ENCODE results near the gene CGGBP1.

GRCh38 chr3:88028876-88029275 lies 29.9 kb downstream of the CGGBP1 start:
- TF ChIP-seq PATZ1 (CRISPR knock-in tag; IDR thresholded peaks at IDR 0.05; ENCODE audit: borderline replicate concordance): no peak
- no peak for TF ChIP-seq PPARA (CRISPR knock-in tag; IDR thresholded peaks at IDR 0.05; ENCODE audit: borderline replicate concordance)
- no peak for TF ChIP-seq TCF4 (CRISPR knock-in tag; IDR thresholded peaks at IDR 0.05; ENCODE audit: borderline replicate concordance)
- TF ChIP-seq TOX (CRISPR knock-in tag; IDR thresholded peaks at IDR 0.05; ENCODE audit: borderline replicate concordance): no peak
- TF ChIP-seq ARNTL (CRISPR knock-in tag; IDR thresholded peaks at IDR 0.05; ENCODE audit: borderline replicate concordance, low read depth): no peak
- no peak for TF ChIP-seq ESRRG (CRISPR knock-in tag; IDR thresholded peaks at IDR 0.05)
- no peak for TF ChIP-seq CSDC2 (CRISPR knock-in tag; IDR thresholded peaks at IDR 0.05)
- TF ChIP-seq POU6F1 (CRISPR knock-in tag; IDR thresholded peaks at IDR 0.05; ENCODE audit: borderline replicate concordance, low read depth): no peak
- no peak for TF ChIP-seq CREB5 (CRISPR knock-in tag; IDR thresholded peaks at IDR 0.05; ENCODE audit: low read depth)
- no peak for TF ChIP-seq RARB (CRISPR knock-in tag; IDR thresholded peaks at IDR 0.05)
